ENCODE results near the gene MCL1.
"Not testable (repeated sequence)": the region's sequence is repeated elsewhere in the genome, so short reads cannot be mapped to it uniquely, and the experiment has no call there.

MCL1 gene

DNA sequence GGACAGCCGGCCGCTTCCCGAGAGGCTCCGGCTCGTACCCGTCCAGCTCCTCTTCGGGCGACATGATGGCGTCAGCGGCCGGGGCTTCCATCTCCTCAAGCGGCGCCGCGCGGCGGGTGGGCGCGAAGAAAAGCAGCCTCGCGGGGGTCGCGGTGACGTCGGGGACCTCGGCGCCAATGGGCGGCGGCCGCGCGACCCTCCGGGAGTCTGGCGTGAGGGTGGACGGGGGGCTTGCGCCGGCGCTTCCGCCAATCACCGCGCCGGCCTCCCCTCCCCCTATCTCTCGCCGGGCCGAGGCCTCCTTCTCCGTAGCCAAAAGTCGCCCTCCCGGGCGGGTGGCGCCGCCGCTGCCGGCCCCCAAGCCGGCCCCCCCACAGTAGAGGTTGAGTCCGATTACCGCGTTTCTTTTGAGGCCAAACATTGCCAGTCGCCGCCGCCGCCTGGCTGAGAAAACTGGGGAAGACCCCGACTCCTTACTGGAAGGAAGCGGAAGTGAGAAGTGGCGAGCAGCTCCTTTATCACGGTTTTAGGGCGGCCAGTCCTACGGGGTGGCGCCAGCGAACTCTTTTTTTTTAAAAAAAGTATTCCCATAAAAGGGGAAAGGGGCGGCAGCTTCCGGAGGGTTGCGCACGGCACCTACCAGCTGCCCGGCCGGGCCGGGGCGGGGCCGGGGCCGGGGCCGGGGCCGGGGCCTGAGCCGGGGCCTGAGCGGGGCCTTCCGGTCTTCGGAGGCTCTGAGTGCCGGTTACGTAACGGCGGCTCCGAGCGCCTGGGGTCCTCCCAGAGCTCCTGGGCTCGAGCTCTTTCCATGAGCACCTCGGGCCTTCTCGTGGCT, at the start of gene MCL1:
TSS of gene MCL1 (minus strand) at position 501 of the 835 bp plus-strand sequence. CDS start at position 421, 80 bp downstream.
- peak; percentile 96 to 99 (median 97) for DNase-seq

DNA sequence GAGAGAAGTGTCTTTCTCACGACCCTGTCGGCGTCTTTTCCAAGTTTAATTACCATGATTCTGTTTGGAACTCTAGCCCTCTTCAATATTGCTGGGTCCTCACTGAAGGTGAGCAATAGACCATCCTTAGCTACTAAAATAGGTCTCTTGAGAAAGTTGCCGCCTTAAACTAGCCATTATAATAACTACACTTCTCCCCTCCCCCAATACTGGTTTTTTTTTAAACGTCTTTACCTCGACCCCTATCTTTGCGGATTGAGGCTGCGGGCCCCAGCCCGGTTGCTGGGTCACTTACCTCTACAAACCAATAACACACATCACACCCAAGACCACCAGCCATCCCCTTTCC, 49.3 kb upstream of the MCL1 start:
- no peak for DNase-seq

DNA sequence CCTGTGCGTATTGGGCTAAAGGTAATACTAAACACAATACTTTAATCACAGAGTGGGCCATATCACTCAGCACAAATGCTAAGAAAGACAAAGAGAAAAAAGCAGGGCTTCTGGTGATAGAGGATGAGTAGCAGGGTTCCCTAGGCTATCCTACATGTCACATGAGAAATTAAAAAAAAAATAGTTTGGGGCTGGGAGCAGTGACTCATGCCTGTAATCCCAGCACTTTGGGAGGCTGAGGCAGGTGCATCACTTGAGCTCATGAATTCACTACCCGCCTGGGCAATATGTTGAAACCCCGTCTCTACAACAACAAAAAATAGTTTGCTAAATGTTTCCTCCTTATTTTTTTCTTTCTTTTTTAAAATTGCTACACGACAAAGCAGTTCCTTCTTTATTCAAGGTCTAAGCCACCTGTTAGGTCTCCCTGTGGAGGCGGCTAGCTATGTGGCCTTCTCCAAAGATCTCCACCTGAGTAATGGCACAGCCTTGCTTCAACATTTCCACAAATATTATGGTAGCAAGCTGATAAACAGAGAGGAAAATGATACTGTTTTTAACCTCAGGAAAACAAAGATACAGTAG, 48.5 kb upstream of the MCL1 start:
- peak in 1 of 3 experiments; percentile 34 for DNase-seq

DNA sequence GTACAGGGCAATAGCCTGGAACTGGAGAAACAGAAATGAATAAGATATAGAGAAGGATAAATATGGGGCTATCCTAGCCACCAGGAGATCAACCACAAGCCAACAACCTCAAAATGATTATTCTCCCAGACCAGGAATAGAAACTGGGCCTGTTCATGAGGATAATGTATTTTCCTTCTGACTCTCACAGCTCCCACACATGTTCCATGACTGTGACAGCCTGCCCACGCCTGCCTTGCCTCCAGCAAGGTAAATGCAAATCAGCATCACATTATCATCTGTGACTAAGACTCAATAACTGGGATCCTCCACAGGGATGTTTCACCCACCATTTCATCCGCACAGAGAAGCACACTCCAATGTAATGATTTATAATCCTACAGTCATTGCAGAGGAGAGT, 46.7 kb upstream of the MCL1 start:
- DNase-seq, result no peak

DNA sequence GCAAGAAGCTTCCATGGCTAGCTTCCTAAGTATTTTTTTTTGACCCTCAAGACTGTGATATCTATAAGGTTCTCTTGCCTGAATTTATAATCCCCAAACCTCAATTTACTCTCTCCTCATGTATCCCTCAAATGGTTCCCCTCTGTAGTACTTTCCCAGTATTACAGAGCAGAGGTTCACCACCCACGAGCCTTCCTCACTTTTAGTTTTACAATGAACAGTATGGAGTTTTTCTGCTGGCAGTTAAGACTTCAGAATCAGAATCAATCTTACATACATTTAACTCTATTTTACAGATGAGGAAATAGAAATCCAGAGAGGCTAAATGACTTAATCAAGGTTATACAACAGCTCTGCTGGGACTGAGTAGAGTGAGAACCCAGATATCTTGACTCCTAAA, 45.1 kb upstream of the MCL1 start:
- not testable (repeated sequence) for DNase-seq

DNA sequence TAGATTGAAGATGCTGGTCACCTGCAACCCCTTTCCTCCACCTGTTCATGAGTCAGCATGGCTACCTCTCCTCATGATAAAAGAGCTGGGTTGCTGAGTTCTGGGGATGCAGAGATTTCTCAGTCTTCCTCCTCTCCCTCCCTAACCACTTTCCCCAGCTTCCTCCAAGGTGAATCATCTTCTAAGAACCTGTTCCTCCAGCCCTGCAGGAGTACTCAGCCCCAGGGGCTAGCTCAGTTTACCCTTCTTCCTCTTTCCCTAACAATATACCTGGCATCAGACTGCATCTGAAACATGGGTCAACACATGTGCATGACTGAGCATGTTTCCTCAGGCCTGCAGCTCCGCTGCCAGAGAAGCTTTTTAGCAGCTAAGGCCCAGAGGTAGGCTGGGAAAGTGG, 44.7 kb upstream of the MCL1 start:
- DNase-seq, result not testable (repeated sequence)

DNA sequence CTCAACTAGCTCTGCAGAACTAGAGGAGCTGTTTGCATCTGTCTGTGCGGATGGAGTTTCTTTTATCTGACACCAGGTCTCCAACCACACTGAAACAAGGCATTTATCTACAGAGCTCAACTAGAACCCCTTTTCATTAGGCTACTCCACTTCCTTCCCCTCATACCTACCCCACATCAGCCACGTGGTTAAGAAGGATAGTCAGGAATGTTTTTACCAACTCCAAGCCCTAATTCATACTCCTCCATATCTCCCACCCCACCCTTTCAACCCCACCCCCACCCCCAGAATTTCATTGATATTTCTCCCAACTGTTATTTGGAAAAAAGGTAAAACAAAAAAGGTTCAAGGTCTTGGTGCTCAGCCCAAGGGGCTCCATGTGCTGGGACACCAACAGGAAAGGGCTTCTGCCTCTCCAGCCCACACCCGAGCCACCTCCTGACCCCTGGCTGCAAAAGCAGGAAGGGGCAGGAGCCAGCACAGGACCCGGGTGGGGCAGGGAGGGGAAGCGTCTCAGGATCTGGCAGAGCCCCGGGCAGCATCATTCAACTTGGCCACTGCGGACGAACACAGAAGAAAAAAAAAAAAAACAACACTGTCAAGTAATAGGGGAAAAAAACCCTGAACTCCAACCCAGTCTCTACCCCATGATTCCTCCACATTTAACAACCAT, 43.0 kb upstream of the MCL1 start:
- DNase-seq, result no peak

DNA sequence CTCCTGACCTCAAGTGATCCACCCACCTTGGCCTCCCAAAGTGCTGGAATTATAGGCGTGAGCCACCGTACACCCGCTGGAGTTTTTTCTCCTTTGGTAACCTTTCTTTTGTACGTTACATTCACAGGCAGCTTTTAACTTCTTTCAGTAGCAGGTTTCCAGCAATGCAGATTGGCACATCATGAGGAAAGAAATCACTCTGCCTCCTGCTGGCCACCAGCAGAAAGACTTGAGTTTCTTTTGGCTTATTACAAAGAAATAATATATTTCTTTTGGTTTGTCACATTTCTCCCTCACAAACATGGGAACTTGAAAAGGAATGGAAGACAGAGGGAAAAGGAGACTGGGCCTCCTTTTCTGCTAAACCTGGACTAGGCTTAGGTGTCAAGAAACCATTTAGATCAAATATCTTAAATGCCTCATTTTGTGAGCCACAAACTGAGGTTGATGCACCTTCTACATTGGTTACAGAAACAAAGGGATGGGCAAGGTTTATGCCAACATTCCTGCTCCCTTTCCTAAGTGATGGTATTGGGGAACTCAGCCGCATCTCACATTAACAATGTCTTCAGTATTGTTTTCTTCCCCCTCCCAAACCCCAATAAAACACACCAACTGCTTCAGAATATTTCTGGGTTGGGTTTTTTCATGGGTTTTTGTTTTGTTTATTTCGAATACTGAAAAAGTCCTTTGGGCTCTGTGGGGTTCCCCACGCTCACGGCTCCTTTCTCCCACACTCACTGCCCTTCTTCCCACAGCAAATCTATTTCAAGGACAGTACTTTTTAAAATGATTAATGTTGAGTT, 42.3 kb upstream of the MCL1 start:
- peak in 2 of 3 experiments; percentile 31 to 42 for DNase-seq

DNA sequence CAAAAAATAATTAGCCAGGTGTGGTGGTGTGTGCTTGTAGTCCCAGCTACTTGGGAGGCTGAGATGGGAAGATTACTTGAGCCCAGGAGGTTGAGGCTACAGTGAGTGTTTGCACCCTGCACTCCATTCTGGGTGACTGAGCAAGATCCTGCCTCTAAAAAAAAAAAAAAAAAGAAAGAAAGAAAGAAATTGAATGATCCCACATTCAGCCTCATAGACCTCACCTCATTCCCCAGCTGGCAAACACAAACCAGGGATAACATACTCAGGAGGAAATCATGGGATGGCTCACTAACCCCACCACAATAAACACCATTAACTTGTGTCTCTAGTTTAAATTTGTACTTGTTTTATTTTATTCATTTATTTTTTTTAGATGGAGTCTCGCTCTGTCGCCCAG, 41.5 kb upstream of the MCL1 start:
- no peak for DNase-seq

DNA sequence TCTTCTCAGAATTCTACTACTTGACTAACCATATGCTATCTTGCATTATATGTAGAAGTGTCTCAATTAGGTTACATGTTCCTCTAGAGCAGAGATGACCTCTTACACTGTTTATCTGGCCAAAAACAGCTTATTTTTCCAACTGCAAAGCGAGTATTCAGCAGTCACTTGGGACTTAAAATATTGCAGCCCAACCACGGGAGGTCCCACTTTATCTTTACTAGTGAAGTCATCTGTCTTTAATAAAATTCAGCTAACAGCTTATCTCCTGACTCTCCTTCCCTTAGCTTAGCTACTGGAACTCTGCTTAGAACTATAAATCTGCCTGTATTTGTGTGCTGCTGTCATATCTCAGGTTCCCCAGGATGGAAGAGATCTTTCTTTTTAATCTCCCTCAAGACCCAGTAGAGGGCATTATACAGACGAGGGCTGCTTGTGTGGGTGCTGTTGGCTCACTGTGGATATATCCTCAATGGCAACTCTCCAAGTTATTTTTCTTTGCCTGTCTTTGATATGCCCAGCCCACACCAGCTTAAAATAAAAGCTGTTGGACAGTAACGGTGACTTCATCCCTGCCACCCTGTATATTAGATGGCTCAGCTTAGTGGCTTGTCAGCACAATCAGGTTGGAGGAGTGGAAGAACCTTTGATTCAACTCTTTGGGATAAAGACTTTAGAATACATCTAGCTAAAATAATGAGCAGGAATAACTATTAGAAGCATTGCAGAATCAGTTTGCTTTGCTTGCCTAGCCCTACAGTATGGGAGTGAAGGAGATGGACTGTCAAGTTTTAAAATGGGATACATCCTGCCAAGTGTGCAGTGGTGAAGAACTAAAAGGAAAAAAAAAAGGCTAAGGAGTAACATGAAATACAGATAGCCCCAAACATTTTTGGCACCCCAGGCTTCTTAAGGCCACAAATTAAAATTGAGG, 40.4 kb upstream of the MCL1 start:
- DNase-seq, result peak in 1 of 3 experiments; percentile 18

DNA sequence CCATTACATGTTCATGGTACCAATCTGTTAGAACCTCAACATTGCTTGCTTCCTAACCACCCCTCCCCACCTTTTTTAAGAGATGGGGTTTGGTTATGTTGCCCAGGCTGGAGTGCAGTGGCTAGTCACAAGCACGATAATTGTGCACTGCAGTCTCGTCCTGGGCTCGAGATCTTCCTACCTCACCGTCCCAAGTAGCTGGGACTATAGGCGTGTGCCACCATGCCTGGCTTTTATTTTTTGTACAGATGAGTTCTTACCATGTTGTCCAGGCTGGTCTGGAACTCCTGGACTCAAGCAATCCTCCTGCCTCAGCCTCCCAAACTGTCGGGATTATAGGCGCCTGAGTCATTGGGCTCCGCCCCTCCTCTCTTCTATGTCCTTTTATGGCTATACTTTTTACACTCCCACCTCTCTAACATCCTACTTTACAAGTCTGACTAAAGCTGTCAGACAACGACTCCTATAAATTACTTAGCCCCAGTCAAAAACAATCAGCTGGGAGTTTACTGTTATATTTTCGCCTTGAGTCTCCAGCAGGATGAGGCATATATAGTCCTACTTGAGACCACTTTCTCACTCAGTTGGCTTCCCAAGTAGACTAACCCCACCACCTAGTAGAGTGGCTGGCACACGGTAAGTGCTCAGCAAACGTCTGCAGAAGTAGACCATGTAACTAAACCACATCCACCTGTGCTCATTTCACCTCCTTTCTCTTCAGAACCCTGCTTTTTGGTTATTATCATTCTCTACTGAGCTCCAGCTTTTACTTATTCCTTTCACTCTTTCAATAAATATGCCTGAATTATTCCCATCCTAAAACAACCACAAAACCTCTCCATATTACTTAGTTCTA, 36.2 kb upstream of the MCL1 start:
- no peak for DNase-seq

DNA sequence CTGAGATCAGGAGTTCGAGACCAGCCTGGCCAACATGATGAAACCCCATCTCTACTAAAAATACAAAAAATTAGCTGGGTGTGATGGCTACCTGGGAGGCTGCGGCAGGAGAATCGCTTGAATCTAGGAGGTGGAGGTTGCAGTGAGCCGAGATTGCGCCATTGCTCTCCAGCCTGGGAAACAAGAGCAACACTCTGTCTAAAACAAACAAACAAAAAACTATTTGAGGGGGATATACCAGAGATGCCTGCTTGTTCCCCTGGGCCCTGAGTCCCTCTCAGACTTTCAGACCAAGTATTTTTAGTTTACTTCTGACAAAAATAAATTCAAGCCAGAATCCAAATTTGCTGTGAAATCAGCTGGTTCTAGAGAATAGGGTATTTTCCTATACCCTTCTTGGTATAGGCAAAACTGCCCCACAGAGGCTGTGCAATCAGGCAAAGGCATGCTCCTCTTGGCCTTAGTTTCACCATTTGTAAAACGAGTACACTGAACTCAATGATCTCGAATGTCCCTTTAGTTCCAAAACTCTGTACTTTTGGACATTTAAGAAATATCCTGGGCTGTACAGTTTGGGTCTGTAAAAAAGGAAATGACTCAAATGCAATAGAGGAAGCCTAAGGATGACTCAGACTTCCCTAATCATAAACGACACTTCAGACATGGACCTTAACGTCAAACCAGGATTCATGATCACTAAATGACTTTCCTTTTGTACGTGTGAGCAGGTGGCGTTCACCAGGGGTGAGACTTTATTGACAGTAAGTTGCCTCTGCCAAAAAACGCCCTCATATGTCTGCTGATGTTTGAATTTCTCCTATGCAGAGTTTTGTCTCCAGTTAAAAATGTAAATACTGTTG, 33.9 kb upstream of the MCL1 start:
- peak in 2 of 3 experiments; percentile 24 to 60 for DNase-seq

DNA sequence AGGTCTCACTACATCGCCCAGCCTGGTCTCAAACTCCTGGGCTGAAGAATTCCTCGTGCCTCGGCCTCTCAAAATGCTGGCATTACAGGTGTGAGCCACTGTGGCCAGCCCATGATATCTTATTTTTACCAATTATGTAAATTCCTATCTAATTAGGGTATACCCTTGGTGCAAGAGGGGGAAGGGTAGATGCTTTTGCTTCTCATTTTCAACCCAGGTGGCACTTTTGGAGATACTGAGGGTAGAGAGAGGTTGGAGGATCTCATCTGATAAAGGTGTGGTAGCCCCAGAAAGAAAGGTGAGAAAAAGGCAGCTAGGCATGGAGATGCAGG, 32.6 kb upstream of the MCL1 start:
- DNase-seq, result no peak

DNA sequence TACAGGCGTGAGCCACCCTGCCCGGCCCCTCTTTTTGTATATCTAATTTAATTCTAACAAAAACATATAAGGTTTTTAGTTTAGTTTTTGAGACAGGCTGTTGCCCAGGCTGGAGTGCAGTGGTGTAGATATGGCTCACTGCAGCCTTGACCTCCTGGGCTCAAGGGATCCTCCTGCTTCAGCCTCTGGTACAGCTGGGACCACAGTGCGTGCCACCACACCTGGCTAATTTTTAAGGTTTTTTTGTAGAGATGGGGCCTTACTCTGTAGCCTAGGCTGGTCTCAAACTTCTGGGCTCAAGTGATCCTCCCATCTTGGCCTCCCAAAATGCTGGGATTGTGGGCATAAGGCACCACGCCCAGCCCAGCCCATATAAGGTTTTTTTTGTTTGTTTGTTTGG, 31.2 kb upstream of the MCL1 start:
- no peak for DNase-seq

DNA sequence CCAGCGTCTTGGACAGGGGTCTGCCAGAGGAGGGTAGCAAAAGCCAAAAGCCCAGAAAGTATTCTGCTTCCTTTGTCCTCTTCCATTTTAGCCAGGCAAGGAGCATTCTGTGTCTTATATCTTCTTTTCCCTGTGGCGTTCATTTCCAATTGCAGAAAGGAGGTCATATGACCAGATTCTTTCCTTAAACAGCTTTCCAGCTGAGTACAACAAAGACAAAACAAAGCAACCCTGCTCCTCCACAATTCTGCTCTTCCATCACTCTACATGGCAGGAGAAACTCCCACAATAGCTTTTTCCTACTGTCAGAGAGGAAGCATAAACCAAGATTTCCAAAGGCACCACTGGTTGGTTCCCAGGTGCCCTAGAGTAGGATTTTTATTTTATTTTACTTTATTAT, 30.3 kb upstream of the MCL1 start:
- no peak for DNase-seq

DNA sequence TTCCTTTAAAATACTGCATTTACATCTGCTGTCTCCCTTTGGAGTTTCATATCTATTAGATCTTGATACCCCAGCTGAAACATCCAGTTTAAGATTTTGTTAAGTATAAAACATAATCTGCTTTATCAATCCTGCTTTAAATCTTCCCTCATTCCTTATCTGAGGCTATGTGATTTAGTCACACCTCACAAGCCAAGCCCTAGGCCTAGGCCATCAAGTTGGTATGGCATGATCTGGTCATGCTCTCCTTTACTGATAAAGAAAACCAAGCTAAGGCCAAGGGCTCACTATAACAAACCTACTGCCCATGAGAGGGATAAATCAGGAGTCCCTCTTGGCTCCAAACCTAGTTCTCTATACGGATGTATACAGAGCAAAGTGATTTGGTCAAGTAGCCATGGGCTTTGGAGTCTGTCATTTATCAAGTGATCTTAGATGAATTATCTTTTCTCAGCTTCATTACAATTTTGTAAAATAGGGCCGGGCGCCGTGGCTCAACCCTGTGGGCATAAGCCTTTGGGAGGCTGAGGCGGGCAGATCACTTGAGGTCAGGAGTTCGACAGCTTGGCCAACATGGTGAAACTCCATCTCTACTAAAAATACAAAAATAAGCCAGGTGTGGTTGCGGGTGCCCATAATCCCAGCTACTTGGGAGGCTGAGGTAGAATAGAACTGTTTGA, 27.2 kb upstream of the MCL1 start:
- DNase-seq, result no peak

DNA sequence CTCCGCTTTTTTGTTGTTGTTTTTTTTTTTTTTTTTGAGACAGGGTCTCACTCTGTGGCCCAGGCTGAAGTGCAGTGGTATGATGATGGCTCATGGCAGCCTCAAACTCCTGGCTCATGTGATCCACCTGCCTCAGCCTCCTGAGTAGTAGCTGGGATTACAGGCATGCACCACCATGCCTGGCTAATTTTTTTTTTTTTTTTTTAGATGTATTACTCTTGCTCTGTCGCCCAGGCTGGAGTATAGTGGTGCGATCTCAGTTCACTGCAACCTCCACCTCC, 26.0 kb upstream of the MCL1 start:
- not testable (repeated sequence) for DNase-seq

DNA sequence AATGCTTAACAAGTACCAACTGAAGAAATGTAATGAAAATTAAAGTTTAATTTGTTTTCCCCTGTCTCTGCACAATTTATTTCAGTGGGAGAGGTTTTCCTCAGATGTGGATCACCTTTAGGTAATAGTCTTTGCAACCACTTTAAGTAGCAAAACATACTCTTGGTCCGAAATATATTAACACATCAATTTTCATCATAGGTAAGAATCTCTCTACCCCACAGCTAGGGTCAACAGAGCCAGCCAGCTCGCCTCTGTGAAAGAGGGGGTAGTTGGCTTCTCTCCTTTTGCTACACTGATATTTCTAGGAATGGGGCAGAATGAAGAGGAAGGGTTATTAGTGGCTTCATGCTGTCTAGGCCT, 24.8 kb upstream of the MCL1 start:
- no peak for DNase-seq

DNA sequence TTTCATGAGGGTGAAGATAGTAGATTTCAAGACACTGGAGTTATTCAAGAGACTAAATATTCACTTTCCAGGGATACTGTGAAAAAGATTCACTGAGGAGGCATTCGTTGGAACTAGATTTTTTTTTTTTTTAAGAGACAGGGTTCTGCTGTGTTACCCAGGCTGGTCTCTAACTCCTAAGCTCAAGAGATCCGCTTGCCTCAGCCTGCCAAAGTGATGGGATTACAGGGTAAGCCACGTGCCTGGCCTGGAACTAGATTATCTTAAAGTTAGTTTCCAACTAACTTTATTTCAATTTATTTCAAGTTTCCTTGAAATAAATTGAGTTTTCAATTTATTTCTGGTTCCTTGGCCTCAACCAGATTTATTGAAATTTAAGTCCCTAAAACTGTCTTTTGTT, 24.3 kb upstream of the MCL1 start:
- DNase-seq, result no peak

DNA sequence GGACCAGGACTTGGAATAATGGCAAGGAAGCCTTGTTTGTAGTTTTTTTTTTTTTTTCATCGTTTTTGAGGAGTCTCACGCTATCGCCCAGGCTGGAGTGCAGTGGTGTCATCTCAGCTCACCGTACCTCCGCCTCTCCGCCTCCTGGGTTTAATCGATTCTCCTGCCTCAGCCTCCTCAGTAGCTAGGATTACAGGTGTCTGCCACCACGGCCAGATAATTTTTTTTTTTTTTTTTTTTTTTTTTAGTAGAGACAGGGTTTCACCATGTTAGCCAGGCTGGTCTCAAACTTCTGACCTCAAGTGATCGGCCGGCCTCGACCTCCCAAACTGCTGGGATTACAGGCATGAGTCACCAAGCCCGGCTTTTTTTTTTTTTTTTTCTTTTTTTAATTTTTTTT, 23.0 kb upstream of the MCL1 start:
- not testable (repeated sequence) for DNase-seq
